Right forelimb (tissue), 1 donor: ENCODE measurements around the gene GRIA2.
"Not testable (repeated sequence)": the region's sequence is repeated elsewhere in the genome, so short reads cannot be mapped to it uniquely, and the experiment has no call there.

Experiments
- DNase-seq: peaks from one replicate; pipeline ENCODE4 v3.0.0-alpha.2; 2018

Gene GRIA2

DNA sequence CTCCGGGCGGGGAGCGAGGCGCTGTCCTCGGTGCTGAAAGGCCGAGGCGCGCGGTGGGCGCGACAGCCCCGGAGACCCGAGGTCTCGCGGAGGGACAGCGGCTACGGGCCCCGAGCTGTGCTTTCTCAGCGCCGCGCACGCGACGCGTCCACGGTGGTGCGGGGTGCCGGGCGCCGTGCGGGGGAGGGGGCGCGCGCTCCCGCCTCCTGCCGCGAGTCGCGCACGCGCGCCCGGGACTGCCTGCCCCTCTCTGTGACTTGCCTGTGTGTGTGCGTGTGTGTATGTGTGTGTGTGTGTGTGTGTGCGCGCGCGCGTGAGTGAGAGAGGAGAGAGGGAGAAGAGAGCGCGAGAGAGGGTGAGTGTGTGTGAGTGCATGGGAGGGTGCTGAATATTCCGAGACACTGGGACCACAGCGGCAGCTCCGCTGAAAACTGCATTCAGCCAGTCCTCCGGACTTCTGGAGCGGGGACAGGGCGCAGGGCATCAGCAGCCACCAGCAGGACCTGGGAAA lies at the start of gene GRIA2:
Gene GRIA2 (plus strand): TSS at position 358 of the 511 bp plus-strand sequence. CDS start 315 bp downstream, outside the sequence.
- peak; percentile 91 for DNase-seq

DNA sequence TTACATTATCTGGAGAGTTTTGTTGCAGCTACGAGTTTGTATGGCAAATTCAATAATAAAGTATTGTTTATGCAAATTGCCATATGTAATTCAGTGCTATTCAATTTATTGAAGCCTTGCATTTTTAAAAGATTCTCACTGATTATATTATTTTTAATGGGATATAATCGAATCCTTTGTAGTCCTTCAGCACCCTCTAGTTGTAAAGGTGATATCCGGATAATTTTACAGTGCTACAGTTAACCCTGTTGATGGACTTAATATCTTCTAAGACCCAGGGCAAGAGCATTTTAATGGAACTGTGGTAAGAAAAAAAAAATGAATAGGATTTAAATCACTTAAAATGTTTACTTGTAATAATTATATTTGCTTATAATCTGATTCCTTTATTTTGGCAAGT lies 48.5 kb upstream of the GRIA2 start:
- DNase-seq, result no peak

DNA sequence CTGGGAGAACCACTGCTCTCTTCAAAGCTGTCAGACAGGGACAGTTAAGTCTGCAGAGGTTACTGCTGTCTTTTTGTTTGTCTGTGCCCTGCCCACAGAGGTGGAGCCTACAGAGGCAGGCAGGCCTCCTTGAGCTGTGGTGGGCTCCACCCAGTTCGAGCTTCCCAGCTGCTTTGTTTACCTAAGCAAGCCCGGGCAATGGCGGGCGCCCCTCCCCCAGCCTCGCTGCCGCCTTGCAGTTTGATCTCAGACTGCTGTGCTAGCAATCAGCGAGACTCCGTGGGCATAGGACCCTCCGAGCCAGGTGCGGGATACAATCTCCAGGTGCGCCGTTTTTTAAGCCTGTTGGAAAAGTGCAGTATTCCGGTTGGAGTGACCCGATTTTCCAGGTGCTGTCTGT lies 40.3 kb upstream of the GRIA2 start:
- DNase-seq, result not testable (repeated sequence)

DNA sequence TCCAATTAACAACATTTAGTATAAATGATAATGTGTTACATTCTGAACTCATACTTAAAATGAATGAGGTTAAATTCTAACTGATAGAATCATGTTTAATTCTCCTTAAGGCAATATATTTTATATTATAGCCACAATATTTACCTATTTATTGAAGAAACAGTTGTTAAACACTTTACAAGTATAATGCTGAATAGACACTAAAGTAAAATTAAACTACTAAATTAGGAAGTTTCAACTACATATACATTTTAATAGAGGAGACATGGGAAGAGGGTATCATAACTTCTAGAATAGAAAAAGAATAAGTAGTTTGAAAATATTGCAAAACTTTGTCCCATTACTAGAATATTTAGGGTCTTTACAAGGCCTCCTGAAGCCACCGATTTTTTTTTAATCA lies 36.2 kb upstream of the GRIA2 start:
- DNase-seq, result no peak

DNA sequence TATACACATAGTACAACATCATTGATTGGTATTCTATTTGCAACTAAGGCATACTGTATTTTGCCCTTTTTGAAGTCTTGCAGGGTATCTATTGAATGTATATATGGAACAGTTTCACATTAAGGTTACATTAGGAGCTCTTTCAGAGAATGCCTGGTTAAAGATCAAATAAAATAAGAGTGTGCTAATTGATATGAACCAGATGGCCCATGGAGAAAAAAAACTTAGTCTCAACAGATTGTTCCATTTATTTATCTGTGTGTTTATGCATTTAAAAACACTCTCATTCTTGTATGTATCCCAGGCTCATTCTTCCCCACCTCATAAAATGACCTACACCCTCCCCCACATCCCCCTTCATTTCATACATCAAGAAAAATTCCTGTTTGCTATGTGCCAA lies 35.2 kb upstream of the GRIA2 start:
- no peak for DNase-seq

DNA sequence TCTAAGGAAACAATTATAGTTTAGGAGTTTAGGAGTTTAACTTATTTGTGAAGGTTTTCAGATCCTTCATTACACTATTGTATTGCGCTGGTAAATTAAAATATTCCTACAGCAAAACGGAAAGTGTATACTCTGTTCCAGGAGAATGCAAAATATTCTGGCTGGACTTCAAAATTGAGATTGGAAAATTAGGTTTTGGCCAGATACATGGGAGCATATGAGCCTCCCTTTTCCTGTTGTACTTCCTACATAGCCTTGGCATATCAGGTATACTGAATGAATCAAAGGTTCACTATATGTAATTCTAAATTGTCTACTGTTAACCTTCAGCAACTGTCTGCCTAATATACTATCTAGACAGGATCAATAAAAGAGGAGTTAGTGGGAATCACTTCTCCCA lies 25.2 kb upstream of the GRIA2 start:
- no peak for DNase-seq

DNA sequence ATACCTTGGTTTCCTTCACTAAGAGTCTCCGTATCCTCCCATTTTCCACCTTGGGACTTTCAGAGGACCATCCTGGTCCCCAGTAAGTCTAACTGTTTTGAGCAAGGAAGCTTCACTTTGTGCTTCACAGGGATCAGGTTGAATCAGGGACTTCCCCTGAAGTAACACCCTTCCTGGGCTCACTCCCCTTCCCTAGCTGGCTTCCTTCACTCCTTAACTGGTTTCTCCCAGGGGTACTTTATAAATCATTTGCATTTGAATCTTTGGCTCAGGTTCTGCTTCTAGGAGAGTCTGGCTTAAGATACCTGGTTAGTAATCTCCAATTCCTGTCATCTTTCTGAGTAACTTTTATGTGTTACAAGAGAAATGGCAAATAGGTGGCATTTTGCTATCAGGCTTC lies 24.5 kb upstream of the GRIA2 start:
- no peak for DNase-seq

DNA sequence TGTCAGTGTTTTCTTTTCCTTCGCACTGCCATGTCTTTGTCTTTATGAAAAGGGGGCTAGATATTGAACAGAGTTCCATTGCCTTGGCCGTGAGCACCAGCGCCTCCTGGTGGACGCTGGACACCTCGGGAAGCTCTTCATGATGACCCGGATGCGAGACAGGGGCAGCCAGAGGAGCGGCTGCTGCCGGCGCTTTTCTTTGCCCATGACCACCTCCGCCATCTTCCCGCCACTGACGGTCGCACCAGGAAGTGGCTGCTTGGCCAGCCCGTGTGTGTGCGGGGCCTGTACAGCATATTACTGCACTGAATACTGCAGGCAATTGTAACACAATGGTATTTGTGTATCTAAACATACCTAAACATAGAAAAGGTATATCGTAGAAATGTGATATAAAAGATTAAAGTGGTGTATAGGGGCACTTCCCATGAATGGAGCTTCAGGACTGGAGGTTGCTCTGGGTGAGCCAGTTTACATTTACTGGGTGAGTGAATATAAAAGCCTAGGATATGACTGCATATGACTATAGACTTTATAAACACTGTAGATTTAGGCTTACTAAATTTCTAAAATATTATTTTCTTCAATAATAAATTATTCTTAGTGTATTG lies 15.8 kb upstream of the GRIA2 start:
- no peak for DNase-seq

DNA sequence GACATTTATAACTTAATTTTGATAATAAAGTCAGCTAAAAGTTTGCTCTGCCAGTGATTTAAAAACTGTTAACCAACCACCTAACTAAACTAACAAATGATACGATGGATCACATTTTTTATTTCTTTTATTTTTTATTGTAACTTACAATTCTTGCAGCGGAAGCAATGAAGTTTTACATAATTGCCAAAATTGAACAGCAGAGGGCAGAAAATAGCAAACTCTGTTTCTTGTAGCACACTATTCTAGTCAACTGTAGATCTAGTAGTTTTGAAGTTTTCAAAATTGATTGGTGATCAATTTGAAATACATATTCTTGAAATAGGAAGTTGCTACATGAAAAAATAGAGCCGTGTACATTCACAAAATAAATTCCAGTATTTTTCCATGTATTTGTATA lies 2.8 kb upstream of the GRIA2 start:
- no peak for DNase-seq

DNA sequence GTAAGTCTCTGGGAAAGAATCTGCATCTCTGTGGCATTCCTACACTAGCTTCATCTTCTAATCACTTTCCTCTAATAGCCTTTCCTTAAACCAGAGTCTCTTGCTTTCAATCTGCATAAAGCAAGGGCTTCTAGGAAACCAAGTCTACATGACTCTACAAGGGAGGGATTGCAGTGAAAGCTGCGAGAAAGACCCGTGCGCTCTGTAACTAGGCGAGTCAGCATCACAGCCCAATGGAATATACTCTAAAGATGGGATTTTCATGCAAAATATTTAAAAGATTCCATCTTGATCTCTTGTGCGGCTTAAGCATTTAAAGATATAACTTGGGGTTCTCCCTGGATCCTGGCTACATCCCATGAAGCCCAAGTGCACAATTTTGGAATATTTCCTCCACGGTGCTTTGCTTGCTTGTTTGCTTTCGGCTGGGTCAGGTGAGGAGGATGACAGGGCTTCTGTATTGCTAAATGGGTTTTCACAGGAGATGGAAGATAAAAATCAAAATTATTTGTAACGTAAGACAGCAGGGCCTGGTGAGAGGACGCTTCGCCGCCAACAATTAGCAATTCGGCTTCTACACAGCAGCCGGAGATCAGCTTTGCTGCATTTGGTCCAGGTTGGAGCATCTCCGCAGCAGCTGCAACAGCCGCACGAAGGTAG lies 687 bp upstream of the GRIA2 start:
- DNase-seq, result no peak

DNA sequence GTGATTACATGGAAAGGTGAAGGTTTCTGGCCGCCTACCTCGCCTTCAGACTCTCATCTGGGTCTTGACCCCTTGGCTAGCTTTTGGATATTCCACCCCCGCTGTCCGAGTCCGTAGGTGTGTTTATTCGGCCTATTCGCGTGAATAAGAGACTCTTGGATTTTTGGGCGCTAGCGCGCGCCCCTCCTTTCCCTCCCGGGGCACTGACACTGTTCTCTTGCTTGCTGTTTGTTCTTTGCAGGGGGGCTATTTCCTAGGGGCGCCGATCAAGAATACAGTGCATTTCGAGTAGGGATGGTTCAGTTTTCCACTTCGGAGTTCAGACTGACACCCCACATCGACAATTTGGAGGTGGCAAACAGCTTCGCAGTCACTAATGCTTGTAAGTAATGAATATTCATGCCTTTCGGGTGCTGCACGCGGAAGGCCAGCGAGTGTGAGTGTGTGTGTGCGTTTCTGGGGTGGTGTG lies 932 bp downstream of the GRIA2 start:
- DNase-seq, result no peak

DNA sequence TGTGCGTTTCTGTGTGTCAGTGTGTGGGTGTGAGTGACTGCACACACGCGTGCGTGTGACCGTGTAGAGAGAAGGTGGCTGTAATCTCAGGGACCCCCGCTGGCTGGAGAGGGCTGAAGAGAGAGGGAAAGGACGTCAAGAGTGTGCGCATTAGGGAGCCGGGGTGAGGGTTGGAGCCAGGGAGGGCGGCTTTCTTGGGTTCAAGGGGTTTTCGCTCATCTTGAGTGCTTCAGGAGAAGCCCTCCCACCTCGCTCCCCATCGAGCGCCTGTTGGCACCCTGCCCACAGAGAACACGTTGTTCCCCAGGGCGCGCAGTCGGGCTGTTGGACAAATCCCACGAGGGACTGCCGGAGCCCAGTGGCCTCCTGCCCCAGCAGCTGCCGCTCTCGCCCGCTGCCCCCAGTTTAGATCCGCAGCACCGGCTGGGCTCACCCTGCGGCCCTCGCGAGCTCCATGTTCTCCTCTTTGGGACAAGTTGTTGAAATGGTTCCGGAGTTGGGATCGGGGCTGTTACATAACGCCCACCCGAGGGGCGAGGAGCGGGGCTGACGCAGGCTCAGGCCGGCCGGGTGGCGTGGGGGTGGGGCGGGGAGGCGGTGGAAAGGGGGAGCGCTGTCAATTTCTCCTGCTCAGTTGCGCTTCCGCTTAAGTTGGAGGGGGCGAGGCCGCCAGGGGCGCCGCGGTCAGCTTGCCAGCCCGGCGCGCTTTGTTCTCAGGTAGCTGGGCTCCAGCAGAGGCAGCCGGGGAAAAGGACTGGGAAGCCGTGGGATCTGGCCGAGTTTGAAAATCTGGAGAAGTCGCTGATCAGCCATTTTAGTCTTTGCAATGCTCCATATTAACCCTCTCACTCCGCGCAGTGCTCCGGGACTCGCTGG lies 1.6 kb downstream of the GRIA2 start:
- DNase-seq, result peak; percentile 55

DNA sequence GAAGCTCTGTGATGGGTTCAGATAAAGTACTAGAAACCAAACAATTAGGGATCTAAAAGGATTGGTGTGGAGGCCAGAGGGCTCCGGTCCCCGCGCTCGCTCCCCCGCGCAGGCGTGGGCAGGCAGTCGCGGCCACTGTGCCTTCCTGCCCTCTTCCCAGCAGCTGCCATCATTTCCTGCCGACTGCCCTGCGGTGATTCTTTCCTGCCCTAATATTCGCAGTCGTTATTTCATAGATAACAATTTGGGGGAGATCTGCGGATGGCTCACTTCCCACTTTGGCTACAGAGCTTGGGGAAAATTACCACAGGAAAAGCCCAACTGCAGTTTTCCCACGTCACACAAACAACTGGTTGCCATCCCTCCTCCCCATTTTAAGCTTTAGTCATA lies 2.2 kb downstream of the GRIA2 start:
- DNase-seq, result peak; percentile 42

DNA sequence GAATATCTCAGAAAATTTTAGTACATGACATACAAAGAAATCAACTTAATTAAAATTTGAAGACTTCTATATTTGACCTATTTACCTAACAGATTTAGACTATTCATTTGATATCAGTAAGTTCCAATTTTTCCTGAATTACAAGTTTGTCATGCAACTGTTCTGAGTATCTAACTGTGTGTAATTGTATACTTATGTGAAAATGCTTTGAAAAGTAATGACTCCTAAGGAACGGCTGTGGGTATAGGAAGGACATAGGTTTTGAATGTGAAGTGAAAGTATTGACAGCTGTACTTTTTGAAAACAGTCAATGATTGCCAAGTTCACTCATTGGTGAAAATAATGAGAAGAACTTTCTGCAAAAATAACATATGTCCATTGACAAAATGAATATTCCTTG lies 2.9 kb downstream of the GRIA2 start:
- DNase-seq, result no peak

DNA sequence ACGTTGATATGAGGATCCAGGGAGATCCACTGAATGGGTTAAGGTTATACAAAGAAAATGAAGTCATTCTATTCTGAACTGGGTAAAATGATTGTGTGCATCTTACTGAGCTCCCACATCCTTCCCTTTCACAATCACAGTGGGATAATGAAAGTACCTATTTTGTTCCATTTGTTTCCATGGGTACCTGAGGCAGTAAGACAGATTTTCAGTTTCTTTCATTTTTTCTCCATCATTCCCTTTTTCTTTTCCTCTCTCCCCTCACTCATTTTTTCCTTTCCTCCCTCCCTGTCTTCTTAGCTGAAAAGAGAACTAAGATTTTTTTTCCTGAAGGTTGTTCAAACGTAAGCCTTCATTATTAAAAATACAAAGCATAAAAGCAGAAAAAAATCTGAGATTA lies 4.6 kb downstream of the GRIA2 start:
- DNase-seq, result no peak

DNA sequence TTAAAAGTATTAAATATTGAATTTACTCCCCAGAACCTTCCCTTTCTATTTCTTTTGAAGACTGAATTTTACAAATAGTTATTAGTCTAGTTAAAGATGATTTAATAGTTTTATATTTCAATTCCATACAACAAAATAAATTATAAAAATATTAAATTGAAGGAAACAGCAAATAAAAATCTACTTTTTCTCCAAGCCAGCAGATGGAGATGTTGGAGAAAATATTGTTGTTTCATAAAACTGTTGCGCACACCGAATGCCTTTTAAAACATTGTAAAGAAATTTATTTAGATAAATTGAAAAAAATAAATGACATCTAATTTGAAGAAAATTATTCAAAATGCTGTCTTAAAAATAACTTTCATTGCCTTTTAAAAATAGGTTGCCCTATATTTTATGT lies 5.5 kb downstream of the GRIA2 start:
- DNase-seq, result no peak

DNA sequence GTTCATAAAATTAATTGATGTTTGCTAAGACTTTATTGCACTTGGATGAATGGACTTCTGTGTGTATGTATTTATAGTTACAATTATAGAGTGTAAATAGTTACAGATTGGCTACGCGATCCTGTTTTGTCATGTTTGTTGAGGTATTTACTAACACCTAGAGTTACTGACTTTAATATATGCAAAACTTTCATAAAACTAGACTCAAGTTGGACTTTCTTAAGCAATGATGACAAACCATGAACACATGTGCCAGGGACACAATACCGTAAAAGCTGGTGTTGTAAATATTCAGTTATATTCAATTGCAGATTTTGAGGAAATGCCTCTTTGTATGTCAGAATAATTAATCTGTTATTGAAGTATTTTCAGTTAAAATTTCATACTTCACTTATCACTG lies 6.1 kb downstream of the GRIA2 start:
- DNase-seq, result no peak

DNA sequence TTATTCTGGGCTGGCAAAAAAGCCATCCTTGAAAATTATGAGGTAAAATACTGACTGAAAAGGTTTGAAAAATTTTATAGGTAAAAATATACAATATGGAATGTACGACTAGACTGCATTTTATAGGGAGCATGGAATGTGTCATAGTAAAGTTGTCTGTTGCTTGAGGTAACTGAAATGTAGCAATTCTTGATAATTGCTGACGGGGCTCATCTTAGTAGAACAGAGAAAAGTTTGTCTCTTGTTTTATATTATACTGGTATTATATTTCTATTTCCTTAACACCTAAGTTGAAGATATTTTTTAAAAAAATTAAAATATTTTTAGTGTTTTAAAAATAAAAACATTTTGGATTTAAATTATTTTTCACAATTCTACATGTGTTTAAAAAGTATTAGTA lies 11.0 kb downstream of the GRIA2 start:
- no peak for DNase-seq

DNA sequence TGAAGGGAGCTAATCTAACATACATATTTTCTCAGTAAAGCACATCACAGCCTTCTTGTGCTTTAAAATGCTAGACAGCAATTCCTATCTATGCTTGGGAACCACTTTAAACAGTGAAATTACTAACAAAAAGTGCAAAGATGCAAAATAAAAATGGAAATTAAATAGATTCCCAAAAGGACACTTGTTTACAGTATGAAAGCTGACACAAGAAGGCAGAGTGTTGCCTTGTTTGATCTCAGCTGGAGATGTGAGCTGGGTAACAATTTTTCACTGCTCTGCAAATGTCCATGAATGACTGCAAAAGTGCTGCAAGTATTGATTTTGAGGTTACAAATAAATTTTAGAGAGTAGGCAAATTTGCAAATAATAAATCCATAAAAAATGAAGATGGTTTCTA lies 22.3 kb downstream of the GRIA2 start:
- no peak for DNase-seq

DNA sequence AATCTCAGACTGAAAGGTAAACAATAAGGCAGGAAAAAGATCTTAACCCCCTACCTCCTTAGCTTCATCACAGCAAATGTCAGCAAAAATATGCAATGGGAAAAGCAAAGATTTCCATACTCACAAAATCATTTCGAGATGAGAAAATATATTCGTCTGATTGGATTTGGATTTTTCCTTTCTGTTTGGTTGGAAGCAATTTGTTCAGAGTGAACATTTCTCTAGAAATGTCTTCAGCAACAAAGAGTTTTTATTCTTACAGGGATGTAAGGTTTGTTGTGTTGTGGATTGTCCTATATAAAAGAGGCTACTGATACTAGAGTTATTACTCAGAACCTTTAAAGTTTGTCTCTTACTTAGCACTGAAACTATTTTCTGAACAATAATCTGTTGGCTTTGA lies 23.8 kb downstream of the GRIA2 start:
- no peak for DNase-seq

DNA sequence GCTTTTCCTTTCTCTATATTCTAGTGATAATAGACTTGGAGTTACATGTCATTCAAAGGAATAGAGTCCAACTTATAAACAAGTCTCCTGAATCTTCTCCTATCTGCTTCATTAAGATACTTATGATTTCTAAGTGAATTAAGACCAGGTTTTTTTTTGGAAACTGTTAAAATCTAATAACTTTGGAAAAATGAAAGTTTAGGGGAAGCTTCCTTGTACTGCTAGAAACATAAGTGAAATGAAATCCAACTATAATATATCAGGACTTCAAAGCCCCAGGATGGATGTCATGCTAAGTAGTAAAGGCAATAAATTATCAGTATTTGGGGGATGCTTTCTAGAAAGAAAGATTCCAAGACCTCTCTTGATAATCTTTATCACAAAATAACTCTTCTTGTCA lies 24.8 kb downstream of the GRIA2 start:
- no peak for DNase-seq

DNA sequence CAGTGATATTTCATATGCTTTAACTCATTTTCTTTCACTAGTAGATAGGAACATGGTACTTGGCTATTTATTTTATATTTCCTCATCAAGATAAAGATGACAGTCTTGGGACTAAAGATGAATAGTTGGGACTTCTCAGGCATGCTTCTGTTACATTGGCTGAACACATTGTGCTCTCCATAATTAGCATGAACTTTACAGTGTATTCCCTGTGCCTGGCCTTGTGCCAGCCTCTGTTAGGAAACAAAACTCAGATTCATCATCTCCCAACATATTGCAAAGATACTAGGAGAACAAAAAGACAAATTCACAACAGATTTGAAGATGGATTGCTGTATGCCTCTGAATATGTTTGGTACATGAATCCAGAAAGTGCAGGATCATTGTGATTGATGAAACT lies 26.4 kb downstream of the GRIA2 start:
- DNase-seq, result no peak

DNA sequence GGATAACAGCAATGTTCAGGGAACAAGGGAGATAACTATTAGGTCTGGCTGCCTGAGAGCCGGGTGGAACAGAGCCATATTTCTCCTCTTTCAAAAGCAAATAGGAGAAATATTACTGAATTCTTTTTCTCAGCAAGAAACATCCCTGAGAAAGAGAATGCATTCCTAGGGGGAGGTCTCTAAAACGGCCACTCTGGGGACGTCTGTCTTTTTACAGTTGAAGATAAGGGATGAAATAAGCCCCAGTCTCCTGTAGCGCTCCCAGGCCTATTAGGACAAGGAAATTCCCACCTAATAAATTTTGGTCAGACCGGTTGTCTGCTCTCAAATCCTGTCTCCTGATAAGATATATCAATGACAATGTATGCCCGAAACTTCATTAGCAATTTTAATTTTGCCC lies 37.6 kb downstream of the GRIA2 start:
- not testable (repeated sequence) for DNase-seq

DNA sequence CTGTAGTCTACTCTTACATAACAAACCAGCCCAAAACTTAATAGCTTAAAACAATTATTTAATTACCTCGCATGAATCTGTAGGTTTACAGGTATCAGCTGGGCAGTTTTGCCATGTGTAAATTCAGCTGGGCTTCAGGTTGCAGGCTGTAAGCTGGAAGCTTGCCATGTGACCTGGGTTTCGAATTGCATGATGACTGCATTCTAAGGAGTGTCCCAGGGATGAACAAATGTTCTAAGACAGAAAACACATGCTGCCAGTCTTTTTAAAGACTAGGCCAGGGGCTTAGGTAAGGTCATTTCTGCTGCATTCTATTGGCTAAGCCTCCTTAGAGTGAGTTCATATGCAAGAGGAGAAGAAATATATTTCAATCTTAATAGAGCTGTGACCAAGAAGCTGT lies 44.8 kb downstream of the GRIA2 start:
- DNase-seq, result peak; percentile 42
